K562 (cell line): ENCODE results near the gene UBE3D. TPM values are rescaled to one million over a fixed set of nuclear protein-coding genes. Genes with fewer than 3 reads are reported as not detected.

Experiments
- ATAC-seq: fragments of 200-7000 bp; cut with Tn5 transposase; 3 replicates; pipeline ENCODE4 v1.9.1; 2020; ENCODE audit warnings: moderate library complexity
- BruUV-seq: library from RNA; stranded (reverse); fragments of 400-500 nt; replicated peaks from 2 replicates; lab custom pipeline; 2021; lab: Mats Ljungman, UMichigan
- CTCF ChIA-PET: fragments of 300-600 bp; formaldehyde crosslinking; extraction: SDS; loops from one replicate; lab custom pipeline; 2021; ENCODE audit warnings: low intra/inter-chr PET ratio; lab: Yijun Ruan, JAX
- POLR2A ChIA-PET: fragments of 300-600, 350-650 bp; sonication (Branson Sonifier 250); formaldehyde crosslinking; extraction: SDS; loops from one replicate; lab custom pipeline; 2021; ENCODE audit warnings: antibody characterized with exemption, inconsistent platforms; lab: Yijun Ruan, JAX
- DNase-seq, 4 experiments: peaks; one replicate each; pipeline versions ENCODE4 v3.0.0 to v3.0.0-alpha.2; 2011 to 2018; ENCODE audit warnings: low spot score in 3 of 4, mixed read lengths in 3 of 4; ENCODE audit errors: extremely low read depth in 1 of 4
- FAIRE-seq: peaks from 2 replicates; lab custom pipeline; 2011; peaks lifted over from hg19 to GRCh38; lab: Jason Lieb, UNC
- H2AFZ ChIP-seq: 2 replicates; pipeline ENCODE4 v1.6.0; 2011; ENCODE audit warnings: low read depth, low read length, control low read depth, inconsistent platforms
- H3K27ac ChIP-seq: fragments of 200-600 bp; 3 replicates; pipeline ENCODE4 v1.8.0; 2011; ENCODE audit warnings: low read depth, mild to moderate bottlenecking, control low read depth, inconsistent platforms, low read length, moderate library complexity, mixed read lengths; ENCODE audit errors: extremely low read depth
- H3K27me3 ChIP-seq, 2 experiments: fragments of 300-600 bp in 1 of 2; 2 replicates in 1 of 2; 3 replicates in 1 of 2; pipeline versions ENCODE4 v1.6.0 to v1.8.0; 2011; ENCODE audit warnings: inconsistent platforms in 2 of 2, low read length in 2 of 2, mild to moderate bottlenecking in 1 of 2, mixed read lengths in 1 of 2, moderate library complexity in 1 of 2; ENCODE audit not compliant: control insufficient read depth in 2 of 2, insufficient read depth in 2 of 2
- H3K36me3 ChIP-seq: fragments of 300-600 bp; 3 replicates; pipeline ENCODE4 v1.8.0; 2011; ENCODE audit warnings: mild to moderate bottlenecking, low read length, inconsistent platforms; ENCODE audit not compliant: control insufficient read depth, insufficient read depth
- H3K4me1 ChIP-seq, 2 experiments: fragments of 200-600 bp in 1 of 2; replicated peaks in 1 of 2; 2 replicates in 1 of 2; 3 replicates in 1 of 2; pipeline versions ENCODE4 v1.5.1 to v1.8.0; 2011; ENCODE audit warnings: inconsistent platforms in 2 of 2, low read length in 2 of 2, mild to moderate bottlenecking in 1 of 2, mixed read lengths in 1 of 2, moderate library complexity in 1 of 2; ENCODE audit not compliant: control insufficient read depth in 2 of 2, insufficient read depth in 2 of 2
- H3K4me2 ChIP-seq: 2 replicates; pipeline ENCODE4 v1.6.1; 2011; ENCODE audit warnings: low read length, control low read depth, inconsistent platforms, mixed read lengths; ENCODE audit not compliant: insufficient read depth
- H3K4me3 ChIP-seq: fragments of 200-600 bp; sonication (generic), shearing (Covaris generic); 2 replicates; pipeline ENCODE4 v1.5.1; 2016; ENCODE audit warnings: control low read depth, inconsistent platforms
- H3K79me2 ChIP-seq: fragments of 200-600 bp; 3 replicates; pipeline ENCODE4 v1.8.0; 2011; ENCODE audit warnings: low read length, inconsistent platforms; ENCODE audit not compliant: control insufficient read depth, insufficient read depth
- H3K9ac ChIP-seq, 2 experiments: 2 replicates each; pipeline versions ENCODE4 v1.6.0 to v1.6.1; 2011; ENCODE audit warnings: low read depth in 2 of 2, low read length in 2 of 2, control low read depth in 1 of 2, inconsistent platforms in 1 of 2, mild to moderate bottlenecking in 1 of 2, mixed read lengths in 1 of 2; ENCODE audit not compliant: insufficient read depth in 1 of 2
- H3K9me1 ChIP-seq: one replicate; pipeline ENCODE4 v1.6.0; 2011; ENCODE audit warnings: inconsistent platforms, mild to moderate bottlenecking, low read length, moderate library complexity; ENCODE audit not compliant: control insufficient read depth, insufficient read depth
- H3K9me3 ChIP-seq: replicated peaks from 2 replicates; pipeline ENCODE4 v1.5.1; 2011; ENCODE audit warnings: low read depth, low read length, inconsistent platforms; ENCODE audit not compliant: control insufficient read depth, insufficient read depth
- H4K20me1 ChIP-seq: replicated peaks from 2 replicates; pipeline ENCODE4 v1.6.1; 2011; ENCODE audit warnings: low read length, inconsistent platforms, mixed read lengths; ENCODE audit not compliant: control insufficient read depth, insufficient read depth
- ARNT ChIP-seq, 2 experiments: fragments of 450-650 bp; IDR thresholded peaks; 2 replicates each; pipeline ENCODE4 v1.6.1; 2016; ENCODE audit warnings: mild to moderate bottlenecking in 1 of 2
- ATF4 ChIP-seq: fragments of 450-650 bp; formaldehyde crosslinking; IDR thresholded peaks from 2 replicates; pipeline ENCODE4 v1.4.0; 2022; ENCODE audit warnings: mild to moderate bottlenecking, moderate library complexity
- CBX1 ChIP-seq: sonication (generic); IDR thresholded peaks from 2 replicates; pipeline ENCODE4 v1.6.1; 2016; ENCODE audit warnings: antibody characterized with exemption, low read depth, mild to moderate bottlenecking
- CCNT2 ChIP-seq: IDR thresholded peaks from 2 replicates; pipeline ENCODE4 v1.6.1; 2011; ENCODE audit warnings: borderline replicate concordance, low read depth, mild to moderate bottlenecking, moderate library complexity, mixed read lengths, low read length; ENCODE audit not compliant: insufficient read length; ENCODE audit errors: extremely low read depth
- EP300 ChIP-seq: IDR thresholded peaks from 2 replicates; pipeline ENCODE4 v1.6.1; 2012; ENCODE audit warnings: low read length, improper control_type of control experiment
- FOXJ2 ChIP-seq: fragments of 200-800 bp; sonication (Bioruptor generic); IDR thresholded peaks from 2 replicates; pipeline ENCODE4 v1.6.1; 2016; ENCODE audit warnings: missing genetic modification characterization, missing compliant biosample characterization
- MXD1 ChIP-seq: fragments of 250-450 bp; sonication (Bioruptor Pico); IDR thresholded peaks from 2 replicates; pipeline ENCODE4 v1.8.0; 2021; ENCODE audit warnings: borderline replicate concordance, mild to moderate bottlenecking, moderate library complexity; ENCODE audit not compliant: poor library complexity, severe bottlenecking
- NFYB ChIP-seq: IDR thresholded peaks from 2 replicates; pipeline ENCODE4 v1.6.1; 2011; ENCODE audit warnings: mild to moderate bottlenecking, moderate library complexity; ENCODE audit not compliant: insufficient read length; ENCODE audit errors: extremely low read depth
- SRSF7 ChIP-seq: fragments of 200-400 bp; formaldehyde crosslinking; optimal IDR thresholded peaks from 2 replicates; pipeline ENCODE3; 2017; ENCODE audit warnings: mild to moderate bottlenecking, low read depth, low read length
- TSHZ1 ChIP-seq: fragments of 250-450 bp; sonication (Bioruptor Pico); IDR thresholded peaks from 2 replicates; pipeline ENCODE4 v1.4.0; 2020; ENCODE audit warnings: mild to moderate bottlenecking, moderate library complexity
- USF1 ChIP-seq: sonication (generic); formaldehyde crosslinking; IDR thresholded peaks from 2 replicates; pipeline ENCODE4 v1.9.0; 2022; ENCODE audit warnings: mild to moderate bottlenecking, missing genetic modification reagents
- ZBTB49 ChIP-seq: sonication (generic); formaldehyde crosslinking; IDR thresholded peaks from 2 replicates; pipeline ENCODE4 v1.8.0; 2022; ENCODE audit warnings: missing genetic modification reagents, mild to moderate bottlenecking, borderline replicate concordance
- ZNF274 ChIP-seq: IDR thresholded peaks from 2 replicates; pipeline ENCODE4 v1.6.1; 2011; ENCODE audit warnings: low read depth, mild to moderate bottlenecking, low read length, moderate library complexity, borderline replicate concordance
- ZNF445 ChIP-seq: fragments of 250-450 bp; sonication (Bioruptor Pico); IDR thresholded peaks from 2 replicates; pipeline ENCODE4 v1.4.0; 2020; ENCODE audit warnings: low read depth, mild to moderate bottlenecking, moderate library complexity
- in situ Hi-C: fragments of 300-500 bp; cut with MboI; formaldehyde crosslinking; loops from 4 replicates; pipeline ENCODE4 v1.15.0; 2018; ENCODE audit warnings: inconsistent platforms, mixed read lengths
- intact Hi-C: fragments of 100-400 bp; cut with micrococcal nuclease; formaldehyde crosslinking; loops from 2 replicates; pipeline ENCODE4 v1.14.2; 2022
- polyA plus RNA-seq, 8 experiments: library from polyadenylated mRNA; depleted of rRNA in 4 of 8; stranded (reverse) in 5 of 8; unstranded in 3 of 8; fragments of >200 nt; fragmentation: Nextera tagmentation in 2 of 8; fragmentation: Illumina TruSeq in 1 of 8; extraction: Ambion mirVana in 2 of 8; extraction: Trizol in 1 of 8; gene quantifications; 2 replicates each; pipeline versions ENCODE4 v1.2.1 to v1.2.3, GENCODE V29; 2011 to 2014; ENCODE audit warnings: inconsistent platforms in 1 of 8, missing spikeins in 1 of 8
- total RNA-seq, 7 experiments: library from RNA; depleted of rRNA in 6 of 7; stranded (reverse); fragments of >200 nt in 6 of 7; fragmentation: Illumina TruSeq in 2 of 7; extraction: Trizol in 2 of 7; gene quantifications; 2 replicates each; pipeline versions ENCODE4 v1.2.1 to v1.2.3, GENCODE V29; 2011 to 2021; ENCODE audit warnings: low replicate concordance in 1 of 7

The UBE3D gene
- total and polyA plus RNA-seq, 9 of the 15 experiments (the other 6 are each of a cell fraction or from before 2014, with no cell fraction given) = 9.4 to 17.6 (median 11.9) TPM

GRCh38 chr6:82984720-82985119, 80.9 kb downstream of the UBE3D start:
- no peaks in the 10 kb centered on the region for H3K9me1 ChIP-seq
- no peaks in the 10 kb centered on the region for H3K27me3 ChIP-seq
- no peak overlapping the region for H3K27ac ChIP-seq
- no peaks in the 10 kb centered on the region for H3K36me3 ChIP-seq
- H3K4me2 ChIP-seq = no peak overlapping the region
- BruUV-seq = no TSS peak
- no peak overlapping the region for H3K4me3 ChIP-seq
- H3K9ac ChIP-seq = no peak overlapping the region
- in situ Hi-C loops = no loop called here
- ChIA-PET POLR2A (no interaction called here), CTCF (no interaction called here)
- intact Hi-C loops = no loop called here
- peaks cover 0 to 17% of the 10 kb centered on the region in 2 experiments; a peak in 4 of 5 replicates for H3K4me1 ChIP-seq
- ATAC-seq = peak; percentile 83
- DNase-seq = peak in 2 of 4 experiments; percentile 33 to 77
- FAIRE-seq = peak; percentile 91
- H2AFZ ChIP-seq = 0 out of 2 replicates have a peak overlapping the region, but pooled peaks have one; percentile 25
- H3K79me2 ChIP-seq = no peaks in the 10 kb centered on the region
- no peaks in the 10 kb centered on the region for H3K9me3 ChIP-seq
- no peaks in the 10 kb centered on the region for H4K20me1 ChIP-seq
- TF ChIP-seq CCNT2 = no peak
- no peak for TF ChIP-seq ZNF445 (CRISPR knock-in tag)
- TF ChIP-seq MXD1 (CRISPR knock-in tag) = no peak
- no peak for TF ChIP-seq ARNT (IDR thresholded peaks at IDR 0.05)
- no peak for TF ChIP-seq SRSF7
- TF ChIP-seq TSHZ1 (CRISPR knock-in tag) = no peak
- TF ChIP-seq EP300 = peak; percentile 73; the same call in 1 of the 2 replicates
- no peak for TF ChIP-seq ATF4
- no peak for TF ChIP-seq USF1 (CRISPR knock-in tag)
- no peak for TF ChIP-seq CBX1
- TF ChIP-seq ZNF274 = no peak
- TF ChIP-seq ZBTB49 (CRISPR knock-in tag) = no peak
- no peak for TF ChIP-seq FOXJ2
- no peak for TF ChIP-seq NFYB
